Coronary artery (tissue), 2 donors: Measurements from ENCODE around the gene DACH1.

ENCODE experiments used
- DNase-seq: peaks from one replicate; pipeline ENCODE4 v3.0.0-alpha.2; 2017; ENCODE audit warnings: low spot score
- H3K27ac ChIP-seq, 2 donors: fragments of 200-600 bp; sonication (generic); one replicate each; pipeline ENCODE4 v1.5.1; 2016 to 2019
- H3K4me3 ChIP-seq: fragments of 200-600 bp; sonication (generic); 2 replicates; pipeline ENCODE4 v1.5.1; 2016; ENCODE audit warnings: mild to moderate bottlenecking, moderate library complexity
- TF ChIP-seq, protein P1 (sequence below): fragments of 200-600 bp; sonication (generic); IDR thresholded peaks from one replicate; pipeline ENCODE4 v1.5.1; 2019; ENCODE audit warnings: antibody characterized with exemption

DACH1 gene

DNA sequence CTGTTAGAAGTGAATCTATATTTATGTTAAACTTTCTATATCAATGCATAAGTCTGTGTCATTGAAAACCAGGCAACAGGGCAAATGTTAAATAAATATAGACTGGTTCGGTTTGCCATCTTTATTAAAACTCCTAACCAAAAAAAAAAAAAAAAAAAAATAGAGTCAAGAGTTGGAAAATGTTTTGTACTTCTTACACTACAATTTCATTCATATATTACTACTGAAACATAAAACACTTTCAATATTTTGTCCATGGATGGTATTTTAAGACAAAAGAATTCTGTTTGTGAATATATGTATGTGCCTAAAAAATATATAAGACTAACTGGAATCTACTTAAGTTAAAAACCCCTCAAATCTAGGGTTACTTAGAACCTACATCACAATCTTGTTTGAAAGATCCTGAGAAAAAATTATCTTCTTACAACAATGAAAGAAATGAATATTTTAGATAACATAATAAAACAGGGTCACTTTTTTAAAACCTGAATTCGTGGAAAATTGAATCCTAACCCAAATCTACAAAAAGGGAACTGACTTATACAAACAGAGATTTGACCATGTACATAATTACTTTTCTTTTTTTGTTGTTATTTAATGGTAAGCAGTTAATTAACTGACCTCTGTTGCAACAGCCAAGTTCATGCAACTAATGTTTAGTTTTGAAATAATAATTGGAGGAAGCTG, 5.1 kb downstream of the DACH1 start:
- no peak for DNase-seq
- Histone ChIP-seq H3K27ac (no peak overlapping the region), H3K4me3 (no peak overlapping the region)
- TF ChIP-seq, protein P1, sequence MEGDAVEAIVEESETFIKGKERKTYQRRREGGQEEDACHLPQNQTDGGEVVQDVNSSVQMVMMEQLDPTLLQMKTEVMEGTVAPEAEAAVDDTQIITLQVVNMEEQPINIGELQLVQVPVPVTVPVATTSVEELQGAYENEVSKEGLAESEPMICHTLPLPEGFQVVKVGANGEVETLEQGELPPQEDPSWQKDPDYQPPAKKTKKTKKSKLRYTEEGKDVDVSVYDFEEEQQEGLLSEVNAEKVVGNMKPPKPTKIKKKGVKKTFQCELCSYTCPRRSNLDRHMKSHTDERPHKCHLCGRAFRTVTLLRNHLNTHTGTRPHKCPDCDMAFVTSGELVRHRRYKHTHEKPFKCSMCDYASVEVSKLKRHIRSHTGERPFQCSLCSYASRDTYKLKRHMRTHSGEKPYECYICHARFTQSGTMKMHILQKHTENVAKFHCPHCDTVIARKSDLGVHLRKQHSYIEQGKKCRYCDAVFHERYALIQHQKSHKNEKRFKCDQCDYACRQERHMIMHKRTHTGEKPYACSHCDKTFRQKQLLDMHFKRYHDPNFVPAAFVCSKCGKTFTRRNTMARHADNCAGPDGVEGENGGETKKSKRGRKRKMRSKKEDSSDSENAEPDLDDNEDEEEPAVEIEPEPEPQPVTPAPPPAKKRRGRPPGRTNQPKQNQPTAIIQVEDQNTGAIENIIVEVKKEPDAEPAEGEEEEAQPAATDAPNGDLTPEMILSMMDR = no peak

DNA sequence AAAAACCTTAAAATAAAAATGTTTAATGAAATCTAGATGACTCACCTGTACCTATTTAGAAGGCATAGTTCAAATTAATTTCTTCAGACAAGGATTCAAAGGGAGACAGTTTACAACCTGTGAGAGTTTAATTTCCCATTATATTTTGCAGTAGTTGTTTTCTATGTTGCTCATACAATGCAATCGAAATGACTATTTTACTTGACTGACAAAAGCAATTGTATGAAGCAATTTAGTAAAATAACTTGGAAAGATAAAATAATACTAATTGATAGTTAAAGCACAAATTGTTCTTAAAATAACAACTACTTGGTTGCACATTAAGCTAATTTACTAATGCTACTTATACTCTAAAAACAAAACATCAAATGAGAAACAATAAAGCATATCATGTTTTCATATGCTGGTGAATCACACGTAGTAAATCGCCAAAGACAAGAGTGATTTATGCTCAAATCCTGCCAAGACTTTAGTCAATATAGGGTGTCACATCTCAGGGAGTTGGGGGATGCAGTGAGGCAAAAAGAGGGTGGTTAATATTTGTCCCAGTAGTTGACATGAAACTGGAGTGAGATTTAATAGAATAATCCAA, 6.4 kb downstream of the DACH1 start:
- no peak overlapping the region for H3K27ac ChIP-seq
- no peak for DNase-seq
- no peak overlapping the region for H3K4me3 ChIP-seq

DNA sequence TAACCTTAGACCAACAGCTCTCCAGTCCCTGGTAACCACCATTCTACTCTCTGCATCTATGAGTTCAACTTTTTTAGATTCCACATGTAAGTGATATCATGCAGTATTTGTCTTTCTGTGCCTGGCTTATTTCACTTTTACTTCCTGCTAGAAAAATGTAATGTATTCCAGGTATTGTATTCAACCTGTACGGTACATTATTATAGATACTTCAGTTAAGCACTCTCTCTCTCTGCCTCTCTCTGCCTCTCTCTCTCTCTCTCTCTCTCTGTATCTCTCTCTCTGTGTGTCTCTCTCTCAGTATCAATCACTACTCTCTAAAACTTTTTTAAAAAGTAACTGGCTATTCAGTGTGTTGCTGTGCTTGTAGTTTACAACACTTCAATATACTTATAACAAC, 8.4 kb downstream of the DACH1 start:
- Histone ChIP-seq H3K4me3 (no peak overlapping the region), H3K27ac (no peak overlapping the region)
- TF ChIP-seq, protein P1 = no peak
- no peak for DNase-seq

More for the DNA sequence above, 6.4 kb downstream of the DACH1 start:
- TF ChIP-seq, protein P1 = no peak

DNA sequence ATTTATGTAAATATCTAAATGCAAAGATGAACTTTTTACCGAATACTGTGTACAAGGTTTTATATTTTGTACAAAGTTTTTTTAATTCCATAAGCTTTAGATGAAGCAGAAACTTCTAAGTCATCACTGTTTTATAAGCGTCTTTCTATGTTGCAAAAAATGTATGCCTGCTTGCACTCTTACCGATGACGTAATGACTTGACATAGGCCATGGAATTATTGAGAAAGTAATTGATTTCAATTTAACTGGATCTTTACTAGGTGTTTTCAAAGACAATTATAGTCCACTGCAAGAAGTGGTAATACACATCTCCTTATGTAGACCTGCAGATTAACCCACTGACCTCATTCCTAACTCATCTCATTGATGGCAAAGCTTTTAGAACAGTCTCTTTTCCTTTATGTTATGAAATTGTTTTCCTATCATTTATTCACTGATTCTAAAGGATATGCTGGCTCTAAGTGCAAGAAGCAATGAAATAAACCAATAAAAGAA, 10.4 kb downstream of the DACH1 start:
- no peak overlapping the region for H3K27ac ChIP-seq
- DNase-seq = no peak
- TF ChIP-seq, protein P1 = no peak
- no peak overlapping the region for H3K4me3 ChIP-seq

DNA sequence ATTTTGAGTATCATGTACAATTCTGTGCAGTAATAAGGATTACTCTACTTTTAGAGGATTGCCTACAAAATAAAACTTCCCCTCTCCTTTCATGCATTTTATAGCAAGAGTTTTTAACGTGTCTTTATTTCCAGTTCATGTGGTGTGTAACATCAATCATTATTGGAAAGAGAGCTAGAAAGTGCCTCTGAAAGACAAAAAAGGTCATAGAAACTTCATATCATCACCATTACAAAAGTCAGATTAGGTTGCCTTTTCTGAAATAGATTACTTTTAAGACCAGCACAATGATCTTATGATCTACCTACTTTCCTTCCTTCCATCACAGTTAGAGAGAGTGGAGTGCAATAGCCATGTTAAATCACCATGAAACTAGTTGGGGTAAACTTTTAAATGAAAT, 12.6 kb downstream of the DACH1 start:
- no peak for DNase-seq
- no peak overlapping the region for H3K4me3 ChIP-seq
- TF ChIP-seq, protein P1 = no peak
- H3K27ac ChIP-seq = no peak overlapping the region

DNA sequence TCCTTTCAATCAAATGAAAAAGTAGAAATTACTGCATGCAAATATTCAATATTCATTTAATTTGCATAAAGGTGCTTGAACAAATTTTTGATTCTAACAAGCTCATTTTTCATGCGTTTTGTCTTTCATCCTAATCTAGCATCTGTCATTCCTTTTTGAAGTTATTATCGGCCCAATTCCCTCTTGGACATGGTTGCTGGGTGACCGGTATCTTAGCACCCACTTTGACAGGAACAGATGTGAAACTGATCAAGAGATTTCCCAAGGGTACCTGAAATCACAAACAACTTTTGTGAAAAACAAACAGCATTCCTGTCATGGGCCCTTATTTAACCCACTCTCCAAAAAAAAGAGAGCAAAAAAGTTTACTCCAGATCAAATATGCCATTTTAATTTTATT, 13.3 kb downstream of the DACH1 start:
- TF ChIP-seq, protein P1 = no peak
- no peak for DNase-seq
- Histone ChIP-seq H3K4me3 (no peak overlapping the region), H3K27ac (no peak overlapping the region)

DNA sequence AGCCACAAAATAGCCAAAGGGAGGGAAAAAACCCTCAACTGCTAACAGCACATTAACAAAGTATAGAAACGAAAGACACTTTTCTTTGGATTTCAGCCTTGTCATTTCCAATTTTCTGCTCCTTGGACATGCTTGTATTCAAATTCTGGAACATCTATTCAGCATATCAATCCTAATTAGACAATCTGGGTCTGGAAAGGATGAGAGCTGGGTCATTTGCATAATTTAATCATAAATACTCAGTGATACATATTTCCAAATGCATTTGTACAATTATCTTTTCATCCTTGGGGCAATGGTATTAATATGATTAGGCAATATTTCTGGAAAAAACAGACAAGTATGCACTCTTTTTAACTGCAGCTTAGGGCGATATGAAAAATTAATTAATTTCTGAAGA, 14.3 kb downstream of the DACH1 start:
- TF ChIP-seq, protein P1 = no peak
- Histone ChIP-seq H3K27ac (no peak overlapping the region), H3K4me3 (no peak overlapping the region)
- DNase-seq = no peak
